B cell (primary cell): ENCODE data around the gene TBPL2. TPM values are rescaled to one million over a fixed set of nuclear protein-coding genes. Genes with fewer than 3 reads are reported as not detected.

Experiments used
- ATAC-seq: fragments of 200-7000 bp; cut with Tn5 transposase; one replicate; pipeline ENCODE4 v1.10.0; 2021; ENCODE audit warnings: low read depth, mild to moderate bottlenecking, moderate number of reproducible peaks, moderate library complexity
- CTCF ChIA-PET: fragments of 350-600 bp; sonication (Branson Sonifier 250); formaldehyde crosslinking; loops from one replicate; lab custom pipeline; 2021; ENCODE audit warnings: antibody characterized with exemption, inconsistent platforms; lab: Charles Lee
- POLR2A ChIA-PET: fragments of 350-600 bp; sonication (Branson Sonifier 250); formaldehyde crosslinking; loops from one replicate; lab custom pipeline; 2021; ENCODE audit warnings: antibody characterized with exemption; lab: Charles Lee
- DNase-seq: peaks from one replicate; pipeline ENCODE4 v3.0.0; 2013
- H2AFZ ChIP-seq: 2 replicates; pipeline ENCODE4 v1.6.1; 2012; ENCODE audit warnings: mild to moderate bottlenecking, low read depth, low read length; ENCODE audit not compliant: insufficient read depth, poor library complexity, severe bottlenecking
- H3K27ac ChIP-seq, 2 donors: 1 replicate in 1 of 2; 2 replicates in 1 of 2; pipeline ENCODE4 v1.5.1; 2012 to 2013; ENCODE audit warnings: low read length in 2 of 2, mild to moderate bottlenecking in 2 of 2, moderate library complexity in 1 of 2
- H3K27me3 ChIP-seq, 4 experiments: fragments of 200-600 bp in 1 of 4; sonication (generic) in 1 of 4; replicated peaks in 1 of 4; 1 replicate in 2 of 4; 2 replicates in 2 of 4; pipeline versions ENCODE4 v1.6.1 to v1.7.0; 2013 to 2016; ENCODE audit warnings: low read length in 3 of 4, mild to moderate bottlenecking in 2 of 4, mixed read lengths in 1 of 4, moderate library complexity in 1 of 4; ENCODE audit not compliant: insufficient read depth in 4 of 4, control insufficient read depth in 3 of 4; ENCODE audit errors: control extremely low read depth in 1 of 4
- H3K36me3 ChIP-seq, 2 experiments: replicated peaks in 1 of 2; 1 replicate in 1 of 2; 2 replicates in 1 of 2; pipeline versions ENCODE4 v1.6.1 to v1.7.1; 2013; ENCODE audit warnings: low read length in 1 of 2; ENCODE audit not compliant: insufficient read depth in 2 of 2, control insufficient read depth in 1 of 2; ENCODE audit errors: control extremely low read depth in 1 of 2, extremely low read depth in 1 of 2
- H3K4me1 ChIP-seq, 2 donors: fragments of 200-600 bp in 1 of 2; sonication (generic) in 1 of 2; 1 replicate in 1 of 2; 2 replicates in 1 of 2; pipeline versions ENCODE4 v1.5.1 to v1.6.1; 2013 to 2017; ENCODE audit warnings: low read length in 2 of 2; ENCODE audit not compliant: control insufficient read depth in 2 of 2, insufficient read depth in 2 of 2
- H3K4me2 ChIP-seq: replicated peaks from 2 replicates; pipeline ENCODE3; 2012; ENCODE audit warnings: mild to moderate bottlenecking, low read depth, low read length; ENCODE audit not compliant: poor library complexity, severe bottlenecking
- H3K4me3 ChIP-seq, 5 experiments: fragments of 200-600 bp in 1 of 5; sonication (generic) in 1 of 5; 1 replicate in 3 of 5; 2 replicates in 2 of 5; pipeline versions ENCODE4 v1.5.1 to v1.7.0; 2011 to 2016; ENCODE audit warnings: low read length in 4 of 5, mild to moderate bottlenecking in 4 of 5, low read depth in 2 of 5, control low read depth in 1 of 5, moderate library complexity in 1 of 5; ENCODE audit not compliant: insufficient read depth in 1 of 5; ENCODE audit errors: control extremely low read depth in 1 of 5, extremely low read depth in 1 of 5
- H3K79me2 ChIP-seq: fragments of 200-600 bp; sonication (generic); one replicate; pipeline ENCODE4 v1.6.0; 2016; ENCODE audit warnings: low read length; ENCODE audit not compliant: control insufficient read depth, insufficient read depth
- H3K9ac ChIP-seq: fragments of 200-600 bp; sonication (generic); 2 replicates; pipeline ENCODE4 v1.6.1; 2017; ENCODE audit warnings: mild to moderate bottlenecking, low read length, moderate library complexity
- H3K9me3 ChIP-seq, 3 donors: one replicate each; pipeline versions ENCODE4 v1.6.1 to v1.7.1; 2013; ENCODE audit warnings: low read length in 2 of 3; ENCODE audit not compliant: control insufficient read depth in 2 of 3, insufficient read depth in 1 of 3; ENCODE audit errors: control extremely low read depth in 1 of 3
- H4K20me1 ChIP-seq: 2 replicates; pipeline ENCODE4 v1.6.0; 2012; ENCODE audit warnings: mild to moderate bottlenecking, low read length; ENCODE audit not compliant: insufficient read depth, control insufficient read depth, poor library complexity, severe bottlenecking
- H3K27ac Mint-ChIP-seq: one replicate; pipeline ENCODE4 v1.8.0; 2021; ENCODE audit warnings: mixed read lengths
- H3K27me3 Mint-ChIP-seq: one replicate; pipeline ENCODE4 v1.8.0; 2021; ENCODE audit warnings: mixed read lengths
- H3K4me1 Mint-ChIP-seq: one replicate; pipeline ENCODE4 v1.8.0; 2021; ENCODE audit warnings: mixed read lengths
- H3K4me3 Mint-ChIP-seq: one replicate; pipeline ENCODE4 v1.8.0; 2021; ENCODE audit warnings: mixed read lengths
- H3K9me3 Mint-ChIP-seq: one replicate; pipeline ENCODE4 v1.8.0; 2022; ENCODE audit warnings: mixed read lengths; ENCODE audit not compliant: insufficient read depth
- CTCF ChIP-seq: fragments of 200-600 bp; IDR thresholded peaks from one replicate; pipeline ENCODE4 v1.8.0; 2022; ENCODE audit warnings: antibody characterized with exemption, mild to moderate bottlenecking
- EZH2 ChIP-seq: IDR thresholded peaks from 2 replicates; pipeline ENCODE4 v1.6.1; 2012; ENCODE audit warnings: borderline replicate concordance, low read depth, mild to moderate bottlenecking, moderate library complexity, low read length; ENCODE audit not compliant: insufficient read depth, poor library complexity, severe bottlenecking
- WGBS: methylation state at CpG from one replicate; pipeline ENCODE4 v1.1.5; 2013; ENCODE audit warnings: missing lambda C conversion rate; ENCODE audit not compliant: insufficient coverage; 5-methylcytosine and 5-hydroxymethylcytosine counted together
- intact Hi-C: fragments of 100-400 bp; cut with micrococcal nuclease; formaldehyde crosslinking; loops from one replicate; pipeline ENCODE4 v1.10.0; 2022
- polyA plus RNA-seq: library from polyadenylated mRNA; depleted of rRNA; stranded (reverse); fragments of >200 nt; gene quantifications from 2 replicates; pipeline ENCODE4 v1.2.3, GENCODE V29; 2012
- total RNA-seq, 2 donors: library from RNA; stranded (reverse); fragments of 120-200 nt in 1 of 2; gene quantifications; 1 replicate in 1 of 2; 2 replicates in 1 of 2; pipeline versions ENCODE4 v1.2.3 to v1.2.4, GENCODE V29; 2013 to 2022

The TBPL2 gene
- total and polyA plus RNA-seq, 2 donors (not counting 1 experiment from before 2014, with no cell fraction given), result not detected

DNA sequence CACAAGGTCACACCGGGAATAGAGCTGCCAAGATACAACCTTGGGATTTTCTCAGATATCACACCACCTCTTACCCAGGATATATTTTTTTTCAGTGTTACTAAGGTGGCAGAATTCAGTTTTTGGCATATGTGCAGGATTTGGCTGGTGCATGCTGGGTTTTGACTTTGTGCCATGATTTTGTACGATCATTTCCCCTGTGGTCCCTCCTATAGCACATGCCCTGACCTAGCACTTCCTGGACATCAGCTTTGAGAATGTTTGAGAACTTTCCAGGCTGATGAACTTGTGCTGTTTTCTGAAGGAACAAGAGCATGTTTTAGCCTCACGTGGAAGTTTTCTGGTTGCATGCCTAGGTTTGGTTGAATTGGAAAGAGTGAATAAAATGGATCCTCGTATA is 11.0 kb upstream of the TBPL2 start:
- H3K9me3 ChIP-seq, result no peaks in the 10 kb centered on the region
- H3K9me3 Mint-ChIP-seq, result no peaks in the 10 kb centered on the region
- no peaks in the 10 kb centered on the region for H3K79me2 ChIP-seq
- no peaks in the 10 kb centered on the region for H3K4me1 Mint-ChIP-seq
- no peak overlapping the region for H3K27ac Mint-ChIP-seq
- H3K4me3 ChIP-seq, result no peak overlapping the region
- TF ChIP-seq EZH2, result no peak
- TF ChIP-seq CTCF, result no peak
- 20% methylated on average over 1 of the region's 4 CpGs for WGBS
- ChIA-PET POLR2A (no interaction called here), CTCF (interaction anchor here (0.6 kb wide), 1 partner anchor 113 kb away, joined by 3 read pairs; no protein-coding TSS in a partner anchor)
- intact Hi-C loops, result no loop called here
- no peak overlapping the region for H3K4me2 ChIP-seq
- no peaks in the 10 kb centered on the region for H4K20me1 ChIP-seq
- DNase-seq, result no peak
- no peaks in the 10 kb centered on the region for H3K36me3 ChIP-seq
- H3K27me3 Mint-ChIP-seq, result peaks cover 12% of the 10 kb centered on the region
- no peak overlapping the region for H2AFZ ChIP-seq
- no peak overlapping the region for H3K4me3 Mint-ChIP-seq
- H3K9ac ChIP-seq, result no peak overlapping the region
- no peaks in the 10 kb centered on the region for H3K4me1 ChIP-seq
- no peak overlapping the region for H3K27ac ChIP-seq
- ATAC-seq, result no peak
- peaks cover 0 to 3% (median 0%) of the 10 kb centered on the region in 4 experiments for H3K27me3 ChIP-seq

- Mint-ChIP-seq H3K9me3 (no peaks in the 10 kb centered on the region), H3K4me1 (no peaks in the 10 kb centered on the region), H3K27ac (no peak overlapping the region), H3K27me3 (peaks cover 12% of the 10 kb centered on the region), H3K4me3 (no peak overlapping the region)
- no peak for TF ChIP-seq EZH2
- no peak for TF ChIP-seq CTCF
- intact Hi-C loops, result no loop called here
- Histone ChIP-seq H2AFZ (no peak overlapping the region), H3K36me3 (no peaks in the 10 kb centered on the region), H3K4me3 (no peak overlapping the region), H3K9ac (no peak overlapping the region), H3K4me2 (no peak overlapping the region), H3K79me2 (no peaks in the 10 kb centered on the region), H3K4me1 (no peaks in the 10 kb centered on the region), H3K9me3 (no peaks in the 10 kb centered on the region), H4K20me1 (no peaks in the 10 kb centered on the region), H3K27me3 (peaks cover 0 to 3% (median 0%) of the 10 kb centered on the region in 4 experiments), H3K27ac (no peak overlapping the region)
- no peak for DNase-seq
- ChIA-PET POLR2A (no interaction called here), CTCF (interaction anchor here (0.8 to 8.0 kb wide), 2 partner anchors 8 to 1022 kb away, joined by 4 to 126 read pairs; no protein-coding TSS in a partner anchor)
- no peak for ATAC-seq
Measured at GRCh38 chr14:55450987-55451386, 10.6 kb upstream of the TBPL2 start.
